NCI-H128 (cell line): Measurements from ENCODE around the gene C16orf54.
"Not testable (repeated sequence)": the region's sequence is repeated elsewhere in the genome, so short reads cannot be mapped to it uniquely, and the experiment has no call there.

Experiments used
- DNase-seq: peaks from one replicate; lab custom pipeline; 2025; ENCODE audit not compliant: unreplicated experiment; lab: John Stamatoyannopoulos, UW

The C16orf54 gene

DNA sequence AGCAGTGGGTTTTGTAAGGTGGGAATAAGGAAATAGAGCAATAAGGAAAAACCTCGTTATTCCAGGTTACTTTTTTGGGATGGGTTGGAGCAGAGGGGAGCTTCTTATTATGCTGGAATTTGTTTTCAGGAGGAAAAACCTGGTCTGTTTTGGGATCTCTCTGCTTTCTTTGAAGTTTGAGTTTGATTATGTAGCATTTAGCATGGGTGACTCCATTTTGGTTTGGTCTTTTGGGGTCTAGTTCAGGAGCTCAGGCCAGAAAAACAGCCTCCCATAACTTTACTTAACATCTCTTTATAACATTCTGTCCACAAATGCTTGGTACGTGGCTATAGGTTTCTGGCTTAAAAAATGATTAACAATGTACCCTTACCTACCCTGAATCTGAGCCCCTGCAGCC lies 23.7 kb upstream of the C16orf54 start:
- no peak for DNase-seq

DNA sequence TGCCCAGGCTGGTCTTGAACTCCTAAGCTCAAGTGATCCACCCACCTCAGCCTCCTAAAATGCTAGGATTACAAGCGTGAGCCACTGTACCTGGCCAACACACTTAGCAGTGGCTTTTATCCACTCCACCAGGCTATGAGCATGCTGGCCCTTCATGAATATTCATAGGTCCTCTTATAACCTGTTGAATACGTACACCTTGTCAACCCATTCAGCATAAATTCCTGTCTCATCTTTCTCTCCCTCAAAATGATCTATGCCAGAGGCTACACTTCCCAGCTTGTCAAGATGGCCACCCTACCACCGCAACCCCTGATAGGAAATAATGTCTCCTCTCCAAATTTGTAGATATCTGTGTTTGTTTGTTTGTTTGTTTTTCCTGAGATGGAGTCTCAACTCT lies 21.3 kb upstream of the C16orf54 start:
- DNase-seq: no peak

DNA sequence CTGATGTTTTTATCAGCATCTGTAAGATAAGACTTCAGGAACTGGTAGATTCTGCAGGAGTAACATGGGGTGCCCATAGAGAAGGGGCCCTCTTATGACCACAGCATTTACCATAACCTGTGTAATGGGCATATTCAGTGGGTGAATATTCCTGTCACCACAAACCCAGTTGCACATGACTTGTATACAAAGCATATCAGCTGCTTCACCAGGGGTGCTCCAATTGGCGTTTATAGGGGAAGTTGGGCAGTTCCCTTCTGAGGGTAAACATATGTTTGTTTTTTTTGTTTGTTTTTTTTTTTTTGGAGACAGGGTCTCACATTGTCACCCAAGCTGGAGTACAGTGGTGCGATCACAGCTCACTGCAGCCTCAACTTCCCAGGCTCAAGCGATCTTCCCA lies 20.8 kb upstream of the C16orf54 start:
- DNase-seq: no peak

DNA sequence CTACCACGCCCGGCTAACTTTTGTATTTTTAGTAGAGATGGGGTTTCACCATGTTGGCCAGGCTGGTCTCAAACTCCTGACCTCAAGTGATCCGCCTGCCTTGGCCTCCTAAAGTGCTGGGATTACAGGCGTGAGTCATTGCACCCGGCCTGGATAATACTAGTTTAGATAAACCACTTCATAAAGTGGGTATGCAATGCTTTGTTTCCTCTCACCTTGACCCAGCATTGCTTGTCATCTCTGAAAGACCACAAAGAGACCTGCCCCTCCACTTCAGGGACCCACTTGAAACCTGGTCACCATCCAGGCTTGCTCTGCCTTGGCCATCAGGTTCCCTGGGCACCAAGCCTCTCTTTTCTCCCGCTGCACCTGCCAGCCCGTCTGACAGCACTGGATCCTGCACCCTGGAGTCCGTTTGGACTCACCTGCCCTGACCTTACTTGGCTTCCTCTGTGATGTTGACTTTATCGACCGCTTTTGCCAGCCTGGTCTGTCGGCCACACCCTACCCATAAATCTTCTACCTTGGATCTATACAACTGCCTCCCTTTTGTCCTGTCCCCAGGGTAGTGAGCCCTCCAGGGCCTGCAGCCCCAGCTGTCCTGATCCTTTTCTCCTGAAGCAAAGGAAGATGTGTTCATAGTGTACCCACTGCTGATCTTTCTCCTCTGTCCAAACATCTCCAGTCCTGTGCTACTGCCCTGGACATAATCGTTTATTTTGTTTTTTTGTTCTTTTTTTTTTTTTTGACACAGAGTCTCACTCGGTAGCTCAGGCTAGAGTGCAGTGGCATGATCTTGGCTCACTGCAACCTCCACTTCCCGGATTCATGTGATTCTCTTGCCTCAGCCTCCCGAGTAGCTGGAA lies 19.6 kb upstream of the C16orf54 start:
- DNase-seq: no peak

DNA sequence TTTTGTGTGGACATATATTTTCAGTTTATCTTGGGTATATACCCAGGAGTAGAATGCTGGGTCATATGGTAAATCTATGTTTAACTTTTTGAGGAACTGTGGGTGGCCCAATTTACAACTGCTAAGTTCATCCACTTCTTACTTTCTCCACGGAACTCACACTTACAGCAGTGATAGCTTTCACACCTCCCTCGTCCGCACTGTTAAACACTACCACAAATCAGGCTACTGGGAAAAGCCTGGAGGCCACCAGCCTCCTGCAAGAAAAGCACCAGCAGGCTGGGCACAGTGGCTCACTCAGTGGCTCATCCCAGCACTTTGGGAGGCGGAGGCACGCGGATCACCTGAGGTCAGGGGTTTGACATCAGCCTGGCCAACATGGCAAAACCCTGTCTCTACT lies 17.5 kb upstream of the C16orf54 start:
- no peak for DNase-seq

DNA sequence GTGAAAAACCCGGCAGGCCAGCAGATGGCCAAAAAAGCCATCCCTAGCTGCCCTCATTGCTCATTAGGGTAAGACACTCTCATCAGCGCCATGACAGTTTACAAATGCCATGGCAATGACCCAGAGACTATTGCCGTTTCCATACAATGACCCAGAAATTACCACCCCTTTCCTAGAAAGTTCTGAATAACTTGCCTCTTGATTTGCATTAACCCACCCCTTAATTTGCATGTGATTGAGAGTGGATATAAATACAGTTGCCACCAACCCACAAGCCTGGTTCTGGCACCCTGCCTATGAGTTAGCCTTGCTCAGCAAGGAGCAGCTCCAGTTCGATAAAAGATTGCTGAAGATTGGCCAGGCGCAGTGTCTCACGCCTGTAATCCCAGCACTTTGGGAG lies 16.1 kb upstream of the C16orf54 start:
- no peak for DNase-seq

DNA sequence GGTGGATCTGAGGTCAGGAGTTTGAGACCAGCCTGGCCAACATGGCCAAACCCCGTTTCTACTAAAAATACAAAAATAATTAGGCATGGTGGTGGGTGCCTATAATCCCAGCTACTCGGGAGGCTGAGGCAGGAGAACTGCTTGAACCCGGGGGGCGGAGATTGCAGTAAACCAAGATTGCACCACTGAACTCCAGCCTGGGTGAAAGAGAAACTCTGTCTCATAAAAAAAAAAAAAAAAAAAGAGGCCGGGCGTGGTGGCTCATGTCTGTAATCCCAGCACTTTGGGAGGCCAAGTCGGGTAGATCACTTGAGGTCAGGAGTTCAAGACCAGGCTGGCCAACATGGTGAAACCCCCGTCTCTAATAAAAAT lies 15.5 kb upstream of the C16orf54 start:
- not testable (repeated sequence) for DNase-seq

DNA sequence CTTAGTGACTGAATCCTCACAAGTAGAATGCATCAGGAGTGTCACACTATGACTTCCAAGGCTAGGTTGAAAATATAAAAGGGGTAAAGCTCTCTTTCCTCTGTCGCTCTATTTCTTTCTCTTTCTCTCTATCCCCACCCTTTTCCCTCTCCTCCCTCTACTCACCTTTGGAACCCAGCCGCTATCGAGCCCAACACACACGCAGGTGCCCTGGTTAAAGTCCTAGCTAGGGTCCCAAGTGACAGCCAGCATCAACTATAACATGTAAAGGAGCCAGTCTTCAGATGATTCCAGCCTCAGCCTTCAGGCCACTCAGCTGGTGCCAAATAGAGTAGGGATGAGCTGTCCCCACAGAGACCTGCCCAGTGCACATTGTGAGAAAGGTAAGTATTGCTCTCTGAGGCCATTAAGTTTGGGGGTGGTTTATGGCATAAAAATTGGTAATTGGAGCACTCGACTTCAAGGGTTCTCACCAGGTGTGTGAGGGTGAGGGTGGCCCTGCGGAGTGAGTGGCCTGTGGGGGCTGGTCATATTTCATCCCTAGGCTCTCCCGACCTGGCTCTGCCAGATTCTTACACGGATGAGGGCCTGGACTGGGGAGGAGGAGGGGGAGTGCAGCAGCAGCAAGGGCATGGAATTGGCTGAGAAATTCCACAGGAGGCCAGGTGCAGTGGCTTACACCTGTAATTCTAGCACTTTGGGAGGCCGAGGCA lies 14.9 kb upstream of the C16orf54 start:
- no peak for DNase-seq

DNA sequence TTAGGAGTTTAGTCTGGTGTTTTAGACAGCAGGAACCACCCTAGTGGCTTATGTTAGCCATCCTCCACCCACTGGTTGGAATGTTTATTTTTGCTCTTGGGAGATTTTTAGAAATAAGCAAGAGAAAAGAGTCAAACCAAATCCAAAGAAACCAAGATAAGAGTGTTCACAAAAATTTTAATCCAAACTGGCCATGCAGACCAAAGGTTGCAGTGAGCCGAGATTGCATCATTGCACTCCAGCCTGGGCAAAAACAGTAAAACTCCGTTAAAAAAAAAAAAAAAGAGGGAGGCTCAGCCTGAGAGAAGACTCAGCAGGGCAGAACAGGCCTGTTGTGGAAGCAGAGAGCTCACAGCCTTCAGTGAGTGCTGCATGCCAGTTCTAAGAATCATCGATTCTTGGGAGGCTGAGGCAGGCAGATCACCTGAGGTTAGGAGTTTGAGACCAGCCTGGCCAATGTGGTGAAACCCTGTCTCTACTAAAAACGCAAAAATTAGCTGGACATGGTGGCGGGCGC lies 12.2 kb upstream of the C16orf54 start:
- DNase-seq: no peak

DNA sequence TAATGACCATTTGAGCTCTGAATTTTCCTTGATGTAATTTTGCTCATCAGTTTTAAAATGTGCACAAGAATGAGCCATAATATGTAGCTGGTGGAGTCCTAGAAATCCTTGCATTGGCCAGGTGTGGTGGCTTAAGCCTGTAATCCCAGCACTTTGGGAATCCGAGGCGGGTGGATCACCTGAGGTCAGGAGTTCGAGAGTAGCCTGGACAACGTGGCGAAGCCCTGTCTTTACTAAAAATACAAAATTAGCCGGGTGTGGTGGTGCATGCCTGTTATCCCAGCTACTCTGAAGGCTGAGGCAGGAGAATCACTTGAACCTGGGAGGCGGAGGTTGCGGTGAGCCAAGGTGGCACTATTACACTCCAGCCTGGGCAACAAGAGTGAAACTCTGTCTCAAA lies 11.3 kb upstream of the C16orf54 start:
- not testable (repeated sequence) for DNase-seq

DNA sequence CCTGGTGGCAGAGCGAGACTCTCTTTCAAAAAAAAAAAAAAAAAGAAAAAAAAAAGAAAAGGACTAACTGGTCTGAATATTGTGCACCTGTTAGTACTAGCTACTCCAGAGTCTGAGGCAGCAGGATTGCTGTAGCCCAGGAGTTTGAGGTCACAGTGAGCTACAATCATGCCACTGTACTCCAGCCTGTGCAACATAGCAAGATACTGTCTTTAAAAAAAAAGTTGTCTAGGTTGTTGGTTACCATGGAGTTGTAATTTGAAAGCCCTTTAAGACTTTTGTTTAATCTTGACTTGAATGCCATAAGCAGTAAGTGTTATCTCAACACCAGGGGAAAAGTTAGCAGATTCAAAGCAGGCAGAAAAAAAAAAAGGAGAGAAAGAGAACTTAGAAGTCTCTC lies 10.9 kb upstream of the C16orf54 start:
- DNase-seq: no peak

DNA sequence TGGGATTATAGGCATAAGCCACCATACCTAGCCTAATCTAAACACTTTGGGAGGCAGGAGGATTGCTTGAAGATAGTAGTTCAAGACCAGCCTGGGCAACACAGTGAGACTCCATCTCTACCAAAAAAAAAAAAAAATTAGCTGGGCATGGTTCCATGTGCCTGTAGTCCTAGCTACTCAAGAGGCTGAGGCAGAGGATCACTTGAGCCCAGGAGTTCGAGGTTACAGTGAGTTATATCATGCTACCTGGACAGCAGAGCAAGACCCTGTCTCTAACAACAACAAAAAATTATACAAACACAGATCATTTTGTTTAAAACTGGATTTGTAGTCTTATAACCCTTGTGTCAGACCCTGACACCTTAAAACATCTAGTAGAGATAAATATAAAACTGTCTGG lies 7.7 kb upstream of the C16orf54 start:
- DNase-seq: no peak

DNA sequence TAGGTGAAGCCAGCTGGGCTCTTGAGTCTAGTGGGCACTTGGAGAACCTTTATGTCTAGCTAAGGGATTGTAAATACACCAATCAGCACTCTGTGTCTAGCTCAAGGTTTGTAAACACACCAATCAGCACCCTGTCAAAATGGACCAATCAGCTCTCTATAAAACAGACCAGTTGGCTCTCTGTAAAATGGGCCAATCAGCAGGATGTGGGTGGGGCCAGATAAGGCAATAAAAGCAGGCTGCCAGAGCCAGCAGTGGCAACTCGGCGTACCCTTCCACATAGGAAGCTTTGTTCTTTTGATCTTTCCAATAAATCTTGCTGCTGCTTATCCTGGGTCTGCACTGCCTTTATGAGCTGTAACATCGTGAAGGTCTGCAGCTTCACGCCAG lies 3.0 kb upstream of the C16orf54 start:
- DNase-seq: not testable (repeated sequence)

DNA sequence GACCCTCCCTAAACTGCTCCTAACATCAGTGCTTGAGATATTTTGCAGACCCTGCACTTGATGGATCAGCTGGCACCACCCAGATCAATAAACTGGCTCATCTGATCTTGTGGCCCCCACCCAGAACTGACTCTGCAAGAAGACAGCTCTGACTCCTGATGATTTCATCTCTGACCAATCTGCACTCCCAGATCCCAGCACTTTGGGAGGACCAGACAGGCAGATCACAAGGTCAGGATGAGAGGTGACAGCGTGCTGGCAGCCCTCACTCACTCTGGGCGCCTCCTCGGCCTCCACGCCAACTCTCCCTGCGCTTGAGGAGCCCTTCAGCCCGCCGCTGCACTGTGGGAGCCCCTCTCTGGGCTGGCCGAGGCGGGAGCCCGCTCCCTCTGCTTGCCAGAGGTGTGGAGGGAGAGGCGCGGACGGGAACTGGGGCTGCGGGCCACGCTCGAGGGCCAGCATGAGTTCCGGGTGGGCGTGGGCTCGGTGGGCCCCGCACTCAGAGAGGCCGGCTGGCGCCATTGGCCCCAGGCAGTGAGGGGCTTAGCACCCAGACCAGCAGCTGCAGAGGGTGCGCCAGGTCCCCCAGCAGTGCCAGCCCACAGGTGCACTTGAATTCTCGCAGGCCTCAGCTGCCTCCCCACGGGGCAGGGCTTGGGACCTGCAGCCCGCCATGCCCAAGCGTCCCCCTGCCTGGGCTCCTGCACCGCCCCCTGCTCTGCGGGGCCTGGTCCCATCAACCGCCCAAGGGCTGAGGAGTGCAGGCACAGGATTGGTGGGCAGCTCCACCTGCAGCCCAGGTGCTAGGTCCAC lies 2.4 kb upstream of the C16orf54 start:
- DNase-seq: no peak

DNA sequence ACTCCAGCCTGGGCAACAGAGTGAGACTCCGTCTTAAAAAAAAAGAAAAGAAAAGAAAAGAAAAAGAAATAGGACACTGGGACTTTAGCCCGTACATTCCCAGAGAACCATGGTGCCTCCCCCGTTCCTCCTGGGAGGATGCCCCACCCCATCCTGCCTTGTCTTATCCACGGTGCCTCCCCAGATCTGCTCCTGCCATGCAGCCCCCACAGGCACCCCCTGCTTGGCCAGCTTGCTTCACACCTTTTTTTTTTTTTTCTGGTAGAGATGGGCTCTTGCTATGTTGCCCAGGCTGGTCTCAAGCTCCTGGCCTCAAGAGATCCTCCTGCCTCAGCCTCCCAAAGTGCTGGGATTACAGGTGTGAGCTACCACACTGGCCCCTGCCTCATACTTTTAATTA lies 728 bp upstream of the C16orf54 start:
- not testable (repeated sequence) for DNase-seq

DNA sequence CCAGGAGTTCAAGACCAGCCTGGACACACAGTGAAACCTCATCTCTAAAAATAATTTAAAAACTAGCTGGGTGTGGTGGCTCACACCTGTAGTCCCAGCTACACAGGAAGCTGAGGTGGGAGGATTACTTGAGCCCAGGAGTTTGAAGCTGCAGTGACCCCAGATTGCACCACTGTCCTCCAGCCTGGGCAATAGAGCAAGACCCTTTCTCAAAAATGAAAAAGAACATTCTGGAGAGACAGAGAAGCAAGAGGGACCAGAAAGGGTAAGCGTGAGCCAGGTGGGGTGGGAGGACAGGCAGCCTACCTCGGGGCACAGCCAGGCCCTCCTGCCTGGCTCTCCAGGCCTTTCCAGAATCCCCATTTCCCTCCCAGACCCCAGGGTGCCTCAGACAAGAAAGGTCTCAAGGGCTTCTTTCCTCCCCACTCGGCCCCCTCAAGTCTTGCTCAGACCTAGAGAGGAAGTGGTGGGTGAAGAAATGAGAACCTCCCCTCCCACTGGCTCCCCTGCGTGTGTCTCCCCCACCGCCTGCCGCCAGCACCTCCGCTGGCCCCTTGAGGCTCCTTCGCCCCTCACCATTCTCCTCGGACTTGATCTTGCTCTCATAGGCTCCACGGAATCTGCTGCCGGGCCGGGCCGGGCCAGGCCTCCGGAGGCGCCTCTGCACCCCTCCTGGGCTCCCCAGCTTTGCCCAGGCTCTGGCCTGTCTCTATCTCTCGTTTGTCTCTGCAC lies 503 bp downstream of the C16orf54 start:
- no peak for DNase-seq

DNA sequence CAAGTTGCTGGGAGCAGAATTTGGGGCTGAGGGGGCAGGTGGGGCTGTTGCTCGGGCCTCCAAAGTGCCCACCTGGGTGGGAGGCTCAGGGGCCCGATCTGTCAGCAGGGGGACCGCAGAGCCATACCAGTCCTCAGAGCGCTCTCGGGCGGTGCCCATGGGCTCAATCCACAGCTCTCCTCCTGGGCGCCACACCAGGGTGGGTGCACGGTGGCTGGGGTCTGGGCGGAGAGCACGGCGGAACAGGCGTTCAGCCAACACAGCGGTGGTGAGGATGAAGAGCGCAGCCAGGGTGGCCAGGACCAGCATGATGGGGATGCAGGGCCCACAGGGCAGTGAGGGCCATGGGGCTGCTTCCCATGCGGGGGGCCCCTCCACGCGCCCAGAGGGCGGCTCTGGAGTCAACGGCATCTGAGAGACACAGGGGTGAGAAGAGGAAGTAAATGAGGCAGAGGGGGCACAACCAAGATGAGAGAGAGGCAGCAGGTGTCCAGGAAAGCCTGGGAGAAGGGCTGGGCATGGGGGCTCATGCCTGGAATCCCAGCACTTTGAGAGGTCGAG lies 1.2 kb downstream of the C16orf54 start:
- DNase-seq: no peak

DNA sequence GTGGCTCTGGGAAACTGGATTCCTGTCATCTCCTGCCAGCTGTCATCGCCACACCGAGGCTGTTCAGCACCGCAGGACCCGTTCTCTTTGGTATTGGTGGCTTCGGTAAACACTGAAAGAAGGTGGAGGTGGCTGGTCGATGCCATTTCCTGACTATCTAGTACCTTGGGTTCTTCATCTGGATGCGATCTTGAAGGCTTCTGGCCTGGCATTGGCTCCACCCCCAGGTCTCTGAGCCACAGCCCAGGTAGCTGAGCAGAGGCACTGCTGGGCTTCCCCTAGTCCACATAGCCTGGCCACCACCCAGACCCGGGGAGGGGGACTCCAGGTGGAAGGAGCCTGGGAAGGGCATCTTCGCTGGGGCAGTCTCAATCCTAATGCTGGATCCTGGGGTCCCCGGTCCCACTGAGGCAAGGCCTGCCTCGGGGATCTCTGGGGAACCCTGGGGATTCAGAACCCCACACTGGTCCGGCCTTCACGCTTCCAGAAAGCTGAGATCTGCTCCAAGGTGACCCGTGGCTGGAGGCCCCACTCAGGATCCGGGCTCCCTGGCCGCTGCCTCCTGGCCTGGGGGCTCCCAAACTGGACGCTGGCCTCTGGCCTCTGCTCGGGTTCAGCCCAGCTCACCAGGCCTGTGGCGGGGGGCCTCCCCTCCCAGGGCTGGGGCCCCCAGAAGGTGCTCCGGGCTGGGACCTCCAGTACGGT lies 1.8 kb downstream of the C16orf54 start:
- DNase-seq: no peak

DNA sequence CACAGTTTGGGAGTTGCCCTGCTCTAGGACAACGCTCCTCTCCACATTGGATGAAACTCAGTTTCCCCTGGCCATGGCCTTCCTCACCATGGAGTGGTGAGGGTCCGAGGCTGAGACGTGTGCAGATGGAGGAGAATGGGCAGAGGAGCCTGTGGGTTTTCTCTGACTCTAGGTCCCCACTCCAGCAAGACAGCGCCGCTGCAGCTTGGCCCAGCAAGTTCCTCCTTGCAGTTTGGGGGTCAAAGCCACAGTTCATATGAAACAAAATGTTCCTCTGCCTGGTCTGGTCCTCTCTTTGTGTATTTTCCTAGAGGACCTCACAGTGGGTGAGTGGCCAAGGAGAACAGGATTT lies 2.3 kb downstream of the C16orf54 start:
- DNase-seq: no peak

DNA sequence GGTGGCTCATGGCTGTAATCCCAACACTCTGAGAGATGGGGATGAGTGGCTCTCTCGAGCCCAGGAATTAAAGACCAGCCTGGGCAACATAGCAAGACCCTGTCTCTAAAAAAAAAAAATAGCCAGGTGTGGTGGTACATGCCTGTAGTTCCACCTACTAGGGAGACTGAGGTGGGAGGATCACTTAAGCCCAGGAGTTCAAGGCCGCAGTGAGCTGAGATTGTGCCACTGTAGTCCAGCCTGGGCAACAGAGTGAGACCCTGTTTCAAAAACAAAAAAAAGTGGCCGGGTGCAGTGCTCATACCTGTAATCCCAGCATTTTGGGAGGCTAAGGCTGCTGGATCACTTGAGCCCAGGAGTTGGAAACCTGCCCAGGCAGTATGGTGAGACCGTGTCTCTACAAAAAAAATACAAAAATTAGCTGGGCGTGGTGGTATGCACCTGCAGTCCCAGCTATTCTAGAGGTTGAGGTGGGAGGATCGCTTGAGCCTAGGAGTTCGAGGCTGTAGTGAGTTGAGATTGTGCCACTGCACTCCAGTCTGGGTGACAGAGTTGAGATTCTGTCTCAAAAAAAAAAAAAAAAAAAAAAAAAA lies 3.0 kb downstream of the C16orf54 start:
- DNase-seq: no peak
